SU-DHL-6 (cell line): ENCODE results near the gene MB.

Source experiments
- H2AFZ ChIP-seq: fragments of 200-600 bp; sonication (generic); 2 replicates; pipeline ENCODE4 v1.6.1; 2014; ENCODE audit warnings: low read depth, mild to moderate bottlenecking, moderate library complexity, mixed read lengths, antibody characterized with exemption, low read length; ENCODE audit not compliant: severe bottlenecking
- H3F3A ChIP-seq: fragments of 200-600 bp; shearing (Covaris generic); 2 replicates; pipeline ENCODE4 v1.6.0; 2016; ENCODE audit warnings: antibody characterized with exemption, mild to moderate bottlenecking; ENCODE audit not compliant: insufficient read depth
- H3K27ac ChIP-seq: fragments of 200-600 bp; sonication (generic); 2 replicates; pipeline ENCODE4 v1.5.1; 2016; ENCODE audit warnings: low read depth, mild to moderate bottlenecking, low read length, moderate library complexity, mixed read lengths
- H3K27me3 ChIP-seq: fragments of 200-600 bp; sonication (generic), shearing (Covaris generic); 2 replicates; pipeline ENCODE4 v1.6.0; 2014; ENCODE audit warnings: mild to moderate bottlenecking, low read length
- H3K36me3 ChIP-seq: fragments of 200-600 bp; sonication (generic); 2 replicates; pipeline ENCODE4 v1.6.1; 2014; ENCODE audit warnings: mild to moderate bottlenecking, low read length, mixed read lengths
- H3K4me2 ChIP-seq: fragments of 300-600, 200-600 bp; shearing (Covaris generic), sonication (generic); 2 replicates; pipeline ENCODE4 v1.6.0; 2014; ENCODE audit warnings: low read length, low read depth, mild to moderate bottlenecking; ENCODE audit not compliant: poor library complexity, severe bottlenecking
- H3K4me3 ChIP-seq: fragments of 200-600 bp; sonication (generic); 2 replicates; pipeline ENCODE4 v1.5.1; 2014; ENCODE audit warnings: antibody characterized with exemption, low read length, mild to moderate bottlenecking, mixed read lengths; ENCODE audit not compliant: insufficient read depth, poor library complexity, severe bottlenecking
- H3K79me2 ChIP-seq: fragments of 200-600 bp; sonication (generic); 2 replicates; pipeline ENCODE4 v1.6.1; 2014; ENCODE audit warnings: mild to moderate bottlenecking, low read length, moderate library complexity; ENCODE audit not compliant: insufficient read depth
- H3K9ac ChIP-seq: fragments of 200-600 bp; sonication (generic); 2 replicates; pipeline ENCODE4 v1.7.0; 2014; ENCODE audit warnings: mild to moderate bottlenecking, low read length
- H3K9me2 ChIP-seq: fragments of 200-600 bp; sonication (generic); replicated peaks from 2 replicates; pipeline ENCODE4 v1.6.1; 2014; ENCODE audit warnings: low read length; ENCODE audit not compliant: insufficient read depth
- H3K9me3 ChIP-seq: fragments of 200-600 bp; sonication (generic); 2 replicates; pipeline ENCODE4 v1.6.1; 2014; ENCODE audit warnings: low read length, mixed read lengths; ENCODE audit not compliant: insufficient read depth
- H4K20me1 ChIP-seq: fragments of 200-600 bp; sonication (generic); 2 replicates; pipeline ENCODE4 v1.6.1; 2014; ENCODE audit warnings: low read depth, mild to moderate bottlenecking, antibody characterized with exemption, low read length, moderate library complexity, mixed read lengths
- CTCF ChIP-seq: fragments of 200-600 bp; sonication (generic); IDR thresholded peaks from one replicate; pipeline ENCODE4 v1.5.1; 2017; ENCODE audit warnings: antibody characterized with exemption, mild to moderate bottlenecking, low read length, moderate library complexity; ENCODE audit not compliant: insufficient read depth, poor library complexity, severe bottlenecking
- EZH2phosphoT487 ChIP-seq: fragments of 200-600 bp; sonication (generic), shearing (Covaris generic); conservative IDR thresholded peaks from 2 replicates; pipeline ENCODE4 v1.6.1; 2018; ENCODE audit warnings: mild to moderate bottlenecking, antibody characterized with exemption, low read length, moderate library complexity, mixed read lengths

Gene MB

DNA sequence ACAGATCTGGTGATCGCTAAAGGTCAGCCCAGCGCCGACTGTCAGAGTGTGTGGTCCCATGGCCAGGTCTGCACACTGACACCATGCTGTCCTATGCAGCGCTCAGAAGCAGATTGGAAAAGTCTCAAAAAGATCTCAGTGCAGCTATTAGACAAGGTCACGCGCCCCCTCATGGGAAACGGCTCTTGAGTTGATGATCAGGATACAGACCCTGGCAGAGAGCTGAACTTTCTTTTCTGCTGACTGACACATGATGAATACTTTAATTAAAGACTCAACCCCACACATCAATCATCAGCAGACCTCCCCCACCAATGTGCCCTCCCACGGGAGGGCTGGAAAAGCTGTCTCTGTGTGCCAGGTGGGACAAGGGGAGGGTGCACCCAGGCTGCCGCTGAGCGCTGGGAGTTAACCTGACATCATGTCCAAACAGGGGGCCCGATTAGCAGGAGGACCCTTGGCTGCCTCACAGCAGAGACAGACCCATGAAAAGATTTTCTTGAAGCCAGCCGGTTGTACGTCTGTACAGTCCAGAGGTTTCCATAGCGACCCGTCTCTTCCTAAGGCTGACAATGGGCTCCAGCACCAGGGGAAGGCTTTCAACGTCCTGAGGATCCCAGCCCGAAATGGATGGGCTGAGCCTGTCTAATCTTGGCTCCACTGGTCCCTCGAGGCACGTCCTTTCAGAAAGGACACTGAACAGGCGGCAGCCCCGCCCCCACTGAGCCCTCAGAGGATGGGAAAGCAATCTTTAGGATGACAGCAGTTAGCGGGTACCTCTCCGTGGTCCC, 49.6 kb downstream of the MB start:
- Histone ChIP-seq H3K27me3 (no peaks in the 10 kb centered on the region), H3K79me2 (no peaks in the 10 kb centered on the region), H3K4me2 (no peak overlapping the region), H3K4me3 (no peak overlapping the region), H2AFZ (no peak overlapping the region), H3F3A (no peaks in the 10 kb centered on the region), H3K9me2 (no peaks in the 10 kb centered on the region), H3K27ac (no peak overlapping the region), H3K36me3 (no peaks in the 10 kb centered on the region), H3K9ac (no peak overlapping the region), H3K9me3 (no peaks in the 10 kb centered on the region), H4K20me1 (no peaks in the 10 kb centered on the region)
- TF ChIP-seq EZH2phosphoT487 (no peak), CTCF (no peak)

DNA sequence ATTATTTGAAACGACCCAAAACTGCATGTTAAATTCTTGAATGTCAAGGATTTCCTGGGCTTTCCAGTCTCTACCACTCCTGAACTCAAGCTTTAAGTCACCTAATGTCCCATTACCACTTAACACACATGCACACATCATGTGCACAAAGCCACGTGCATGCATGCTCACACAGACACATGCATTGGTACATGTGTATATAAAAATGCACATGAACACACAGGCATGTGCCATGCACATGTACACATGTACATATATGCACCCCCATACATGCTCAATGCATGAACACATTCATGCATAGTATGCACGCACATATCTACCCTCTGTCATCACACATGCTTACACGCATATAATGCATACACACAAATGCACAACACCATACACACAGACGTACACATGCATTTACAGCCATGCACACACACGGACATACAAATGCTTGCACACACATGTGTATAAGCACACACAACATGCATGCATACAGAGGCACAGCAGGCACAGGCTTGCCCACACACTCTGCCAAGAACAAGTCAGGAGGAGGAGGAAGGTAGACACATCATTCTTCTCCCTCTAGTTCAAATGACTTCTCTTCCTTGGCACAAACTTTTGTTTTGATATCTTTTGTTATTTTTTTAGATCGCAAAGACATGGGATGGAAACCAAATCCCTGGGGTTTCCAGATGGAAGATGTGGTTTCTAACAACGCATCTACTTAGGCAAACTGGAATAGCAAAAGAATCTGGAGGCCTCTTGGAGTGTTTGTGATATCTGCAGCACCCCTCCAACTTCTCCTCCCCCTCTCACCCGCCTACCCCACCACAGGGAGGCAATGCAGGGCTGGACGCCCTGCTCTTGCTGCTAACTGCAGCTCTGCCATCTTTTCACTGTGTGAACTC, 51.9 kb downstream of the MB start:
- H3K27ac ChIP-seq: no peak overlapping the region
- no peaks in the 10 kb centered on the region for H3K27me3 ChIP-seq
- H2AFZ ChIP-seq: no peak overlapping the region
- no peaks in the 10 kb centered on the region for H3K79me2 ChIP-seq
- H3F3A ChIP-seq: no peaks in the 10 kb centered on the region
- H3K9me3 ChIP-seq: no peaks in the 10 kb centered on the region
- no peak overlapping the region for H3K4me3 ChIP-seq
- H3K36me3 ChIP-seq: no peaks in the 10 kb centered on the region
- H3K9me2 ChIP-seq: no peaks in the 10 kb centered on the region
- no peak for TF ChIP-seq CTCF
- TF ChIP-seq EZH2phosphoT487: no peak
- no peak overlapping the region for H3K4me2 ChIP-seq
- H3K9ac ChIP-seq: no peak overlapping the region
- H4K20me1 ChIP-seq: no peaks in the 10 kb centered on the region

DNA sequence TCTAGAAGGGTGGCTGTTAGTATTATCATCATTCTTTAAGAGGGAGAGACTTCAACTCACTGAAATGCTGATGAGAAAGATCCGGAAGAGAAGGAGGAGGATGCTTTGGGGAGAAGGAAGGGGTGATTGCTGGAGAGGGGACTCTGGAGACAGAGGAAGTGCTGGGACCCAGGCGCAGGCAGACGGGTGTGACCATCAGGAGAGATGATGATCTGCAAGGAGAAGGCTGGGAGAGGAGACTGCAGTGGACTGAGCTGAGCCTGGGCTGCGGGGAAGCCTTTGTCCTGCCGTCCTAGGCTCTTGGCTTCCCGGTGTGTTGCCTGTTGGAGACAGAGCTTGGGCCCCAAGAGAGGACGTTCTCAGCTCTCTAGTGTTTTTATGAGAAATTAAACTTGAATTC, 53.9 kb downstream of the MB start:
- no peaks in the 10 kb centered on the region for H4K20me1 ChIP-seq
- no peaks in the 10 kb centered on the region for H3K9me3 ChIP-seq
- H3K9me2 ChIP-seq: no peaks in the 10 kb centered on the region
- TF ChIP-seq EZH2phosphoT487: no peak
- TF ChIP-seq CTCF: no peak
- H3K4me2 ChIP-seq: no peak overlapping the region
- no peak overlapping the region for H3K9ac ChIP-seq
- no peaks in the 10 kb centered on the region for H3K27me3 ChIP-seq
- H3K36me3 ChIP-seq: no peaks in the 10 kb centered on the region
- H3K79me2 ChIP-seq: no peaks in the 10 kb centered on the region
- H2AFZ ChIP-seq: no peak overlapping the region
- H3K27ac ChIP-seq: no peak overlapping the region
- H3F3A ChIP-seq: no peaks in the 10 kb centered on the region
- H3K4me3 ChIP-seq: no peak overlapping the region
